Activated naive CD4-positive, alpha-beta T cell treated with anti-CD3 and anti-CD28 coated beads, Interleukin-2, amount 50 U/mL, for 24 hours (primary cell): ENCODE data around the gene SPOCK1.

Source experiments
- H3K27ac Mint-ChIP-seq: one replicate; pipeline ENCODE4 v1.8.0; 2021; ENCODE audit warnings: mild to moderate bottlenecking, mixed read lengths
- H3K27me3 Mint-ChIP-seq: one replicate; pipeline ENCODE4 v1.8.0; 2021; ENCODE audit warnings: mixed read lengths
- H3K36me3 Mint-ChIP-seq: one replicate; pipeline ENCODE4 v1.8.0; 2021; ENCODE audit warnings: mixed read lengths
- H3K4me1 Mint-ChIP-seq: one replicate; pipeline ENCODE4 v1.8.0; 2021; ENCODE audit warnings: mixed read lengths
- H3K4me3 Mint-ChIP-seq: one replicate; pipeline ENCODE4 v1.8.0; 2021; ENCODE audit warnings: mild to moderate bottlenecking, mixed read lengths
- H3K9me3 Mint-ChIP-seq: one replicate; pipeline ENCODE4 v1.8.0; 2021; ENCODE audit warnings: mixed read lengths

Gene SPOCK1

GRCh38 chr5:137185193-137185592, 313.9 kb downstream of the SPOCK1 start:
- H3K4me1 Mint-ChIP-seq, result no peaks in the 10 kb centered on the region
- no peaks in the 10 kb centered on the region for H3K36me3 Mint-ChIP-seq
- H3K9me3 Mint-ChIP-seq, result no peaks in the 10 kb centered on the region
- H3K27ac Mint-ChIP-seq, result no peak overlapping the region
- H3K27me3 Mint-ChIP-seq, result peaks cover 5% of the 10 kb centered on the region
- no peak overlapping the region for H3K4me3 Mint-ChIP-seq

- H3K36me3 Mint-ChIP-seq, result no peaks in the 10 kb centered on the region
- no peaks in the 10 kb centered on the region for H3K4me1 Mint-ChIP-seq
- peaks cover 5% of the 10 kb centered on the region for H3K27me3 Mint-ChIP-seq
- no peaks in the 10 kb centered on the region for H3K9me3 Mint-ChIP-seq
- no peak overlapping the region for H3K4me3 Mint-ChIP-seq
- H3K27ac Mint-ChIP-seq, result no peak overlapping the region
Observed at GRCh38 chr5:137184734-137185133, 314.4 kb downstream of the SPOCK1 start.

GRCh38 chr5:137182576-137182975, 316.6 kb downstream of the SPOCK1 start:
- Mint-ChIP-seq H3K36me3 (no peaks in the 10 kb centered on the region), H3K4me1 (no peaks in the 10 kb centered on the region), H3K4me3 (no peak overlapping the region), H3K9me3 (no peaks in the 10 kb centered on the region), H3K27ac (no peak overlapping the region), H3K27me3 (peaks cover 5% of the 10 kb centered on the region)

- no peaks in the 10 kb centered on the region for H3K4me1 Mint-ChIP-seq
- no peaks in the 10 kb centered on the region for H3K36me3 Mint-ChIP-seq
- H3K9me3 Mint-ChIP-seq, result no peaks in the 10 kb centered on the region
- H3K4me3 Mint-ChIP-seq, result no peak overlapping the region
- peaks cover 7% of the 10 kb centered on the region for H3K27me3 Mint-ChIP-seq
- no peak overlapping the region for H3K27ac Mint-ChIP-seq
Observed at GRCh38 chr5:137181667-137182066, 317.5 kb downstream of the SPOCK1 start.

- H3K27me3 Mint-ChIP-seq, result peaks cover 7% of the 10 kb centered on the region
- H3K9me3 Mint-ChIP-seq, result no peaks in the 10 kb centered on the region
- H3K27ac Mint-ChIP-seq, result no peak overlapping the region
- no peaks in the 10 kb centered on the region for H3K36me3 Mint-ChIP-seq
- H3K4me1 Mint-ChIP-seq, result no peaks in the 10 kb centered on the region
- H3K4me3 Mint-ChIP-seq, result no peak overlapping the region
Observed at GRCh38 chr5:137179203-137179602, 319.9 kb downstream of the SPOCK1 start.

- H3K4me1 Mint-ChIP-seq, result no peaks in the 10 kb centered on the region
- peaks cover 4% of the 10 kb centered on the region for H3K27me3 Mint-ChIP-seq
- no peaks in the 10 kb centered on the region for H3K36me3 Mint-ChIP-seq
- H3K9me3 Mint-ChIP-seq, result no peaks in the 10 kb centered on the region
- H3K4me3 Mint-ChIP-seq, result no peak overlapping the region
- H3K27ac Mint-ChIP-seq, result no peak overlapping the region
Observed at GRCh38 chr5:137176609-137177008, 322.5 kb downstream of the SPOCK1 start.

GRCh38 chr5:137176126-137176525, 323.0 kb downstream of the SPOCK1 start:
- no peak overlapping the region for H3K4me3 Mint-ChIP-seq
- no peaks in the 10 kb centered on the region for H3K9me3 Mint-ChIP-seq
- H3K4me1 Mint-ChIP-seq, result no peaks in the 10 kb centered on the region
- H3K27me3 Mint-ChIP-seq, result peaks cover 4% of the 10 kb centered on the region
- H3K36me3 Mint-ChIP-seq, result no peaks in the 10 kb centered on the region
- H3K27ac Mint-ChIP-seq, result no peak overlapping the region

GRCh38 chr5:137174196-137174595, 324.9 kb downstream of the SPOCK1 start:
- no peak overlapping the region for H3K4me3 Mint-ChIP-seq
- H3K9me3 Mint-ChIP-seq, result no peaks in the 10 kb centered on the region
- H3K36me3 Mint-ChIP-seq, result no peaks in the 10 kb centered on the region
- H3K27me3 Mint-ChIP-seq, result peaks cover 2% of the 10 kb centered on the region
- H3K27ac Mint-ChIP-seq, result no peak overlapping the region
- H3K4me1 Mint-ChIP-seq, result no peaks in the 10 kb centered on the region

GRCh38 chr5:137172258-137172657, 326.9 kb downstream of the SPOCK1 start:
- no peaks in the 10 kb centered on the region for H3K36me3 Mint-ChIP-seq
- H3K9me3 Mint-ChIP-seq, result no peaks in the 10 kb centered on the region
- H3K4me3 Mint-ChIP-seq, result no peak overlapping the region
- no peaks in the 10 kb centered on the region for H3K27me3 Mint-ChIP-seq
- H3K27ac Mint-ChIP-seq, result no peak overlapping the region
- no peaks in the 10 kb centered on the region for H3K4me1 Mint-ChIP-seq

GRCh38 chr5:137167187-137167586, 331.9 kb downstream of the SPOCK1 start:
- H3K27ac Mint-ChIP-seq, result no peak overlapping the region
- H3K4me1 Mint-ChIP-seq, result no peaks in the 10 kb centered on the region
- H3K4me3 Mint-ChIP-seq, result no peak overlapping the region
- H3K27me3 Mint-ChIP-seq, result peaks cover 5% of the 10 kb centered on the region
- H3K9me3 Mint-ChIP-seq, result no peaks in the 10 kb centered on the region
- no peaks in the 10 kb centered on the region for H3K36me3 Mint-ChIP-seq

- Mint-ChIP-seq H3K27ac (no peak overlapping the region), H3K27me3 (peaks cover 7% of the 10 kb centered on the region), H3K9me3 (peaks cover 2% of the 10 kb centered on the region), H3K4me3 (no peak overlapping the region), H3K36me3 (no peaks in the 10 kb centered on the region), H3K4me1 (no peaks in the 10 kb centered on the region)
Observed at GRCh38 chr5:137164961-137165360, 334.2 kb downstream of the SPOCK1 start.

GRCh38 chr5:137164536-137164935, 334.6 kb downstream of the SPOCK1 start:
- H3K27ac Mint-ChIP-seq, result no peak overlapping the region
- peaks cover 6% of the 10 kb centered on the region for H3K9me3 Mint-ChIP-seq
- H3K4me1 Mint-ChIP-seq, result no peaks in the 10 kb centered on the region
- no peak overlapping the region for H3K4me3 Mint-ChIP-seq
- H3K27me3 Mint-ChIP-seq, result peaks cover 7% of the 10 kb centered on the region
- no peaks in the 10 kb centered on the region for H3K36me3 Mint-ChIP-seq

- Mint-ChIP-seq H3K27me3 (peaks cover 2% of the 10 kb centered on the region), H3K9me3 (peaks cover 7% of the 10 kb centered on the region), H3K4me3 (no peak overlapping the region), H3K36me3 (no peaks in the 10 kb centered on the region), H3K27ac (no peak overlapping the region), H3K4me1 (no peaks in the 10 kb centered on the region)
Observed at GRCh38 chr5:137158691-137159090, 340.4 kb downstream of the SPOCK1 start.

- Mint-ChIP-seq H3K9me3 (peaks cover 7% of the 10 kb centered on the region), H3K27ac (no peak overlapping the region), H3K27me3 (no peaks in the 10 kb centered on the region), H3K4me1 (no peaks in the 10 kb centered on the region), H3K4me3 (no peak overlapping the region), H3K36me3 (no peaks in the 10 kb centered on the region)
Observed at GRCh38 chr5:137156180-137156579, 342.9 kb downstream of the SPOCK1 start.

GRCh38 chr5:137155261-137156000, 343.7 kb downstream of the SPOCK1 start:
- no peaks in the 10 kb centered on the region for H3K36me3 Mint-ChIP-seq
- no peaks in the 10 kb centered on the region for H3K4me1 Mint-ChIP-seq
- no peak overlapping the region for H3K27ac Mint-ChIP-seq
- no peak overlapping the region for H3K4me3 Mint-ChIP-seq
- H3K9me3 Mint-ChIP-seq, result peaks cover 7% of the 10 kb centered on the region
- H3K27me3 Mint-ChIP-seq, result no peaks in the 10 kb centered on the region

GRCh38 chr5:137152616-137153015, 346.5 kb downstream of the SPOCK1 start:
- H3K9me3 Mint-ChIP-seq, result no peaks in the 10 kb centered on the region
- H3K4me3 Mint-ChIP-seq, result no peak overlapping the region
- no peaks in the 10 kb centered on the region for H3K27me3 Mint-ChIP-seq
- H3K27ac Mint-ChIP-seq, result no peak overlapping the region
- no peaks in the 10 kb centered on the region for H3K36me3 Mint-ChIP-seq
- H3K4me1 Mint-ChIP-seq, result no peaks in the 10 kb centered on the region

- no peaks in the 10 kb centered on the region for H3K27me3 Mint-ChIP-seq
- H3K27ac Mint-ChIP-seq, result no peak overlapping the region
- no peak overlapping the region for H3K4me3 Mint-ChIP-seq
- H3K36me3 Mint-ChIP-seq, result no peaks in the 10 kb centered on the region
- no peaks in the 10 kb centered on the region for H3K9me3 Mint-ChIP-seq
- no peaks in the 10 kb centered on the region for H3K4me1 Mint-ChIP-seq
Observed at GRCh38 chr5:137148655-137149054, 350.5 kb downstream of the SPOCK1 start.
